HCT116 (cell line): ENCODE data around the gene ALX4. TPM values are rescaled to one million over a fixed set of nuclear protein-coding genes. Genes with fewer than 3 reads are reported as not detected.

Source experiments
- ATAC-seq: fragments of 200-7000 bp; cut with Tn5 transposase; 2 replicates; pipeline ENCODE4 v1.9.1; 2020; ENCODE audit warnings: mild to moderate bottlenecking, moderate library complexity
- BruUV-seq: library from RNA; stranded (reverse); fragments of 400-500 nt; replicated peaks from 2 replicates; lab custom pipeline; 2021; lab: Mats Ljungman, UMichigan
- CTCF ChIA-PET: fragments of 300-600 bp; sonication (Branson Sonifier 250); formaldehyde crosslinking; loops from one replicate; lab custom pipeline; 2021; ENCODE audit warnings: antibody characterized with exemption; lab: Charles Lee
- POLR2A ChIA-PET: fragments of 300-600, 350-600 bp; sonication (Branson Sonifier 250); formaldehyde crosslinking; loops from one replicate; lab custom pipeline; 2021; ENCODE audit warnings: antibody characterized with exemption; lab: Charles Lee
- RAD21 ChIA-PET, 2 experiments: fragments of 300-600 bp; sonication (Branson Sonifier 250); formaldehyde crosslinking; loops; one replicate each; lab custom pipeline; 2023; ENCODE audit warnings: low total read pairs in 2 of 2; ENCODE audit not compliant: uncharacterized antibody in 2 of 2, unreplicated experiment in 2 of 2, low non-redundant PET in 1 of 2; lab: Charles Lee
- DNase-seq: peaks from one replicate; pipeline ENCODE4 v3.0.0-alpha.2; 2010; ENCODE audit warnings: low read depth, low spot score
- H2AFZ ChIP-seq: fragments of 200-600 bp; shearing (Covaris generic), sonication (generic); 2 replicates; pipeline ENCODE4 v1.6.1; 2017; ENCODE audit warnings: low read depth, mixed run types, mixed read lengths, antibody characterized with exemption, low read length; ENCODE audit not compliant: poor library complexity, severe bottlenecking
- H3K27ac ChIP-seq: 2 replicates; pipeline ENCODE4 v1.5.1; 2012; ENCODE audit warnings: low read depth, low read length
- H3K27me3 ChIP-seq: fragments of 200-600 bp; sonication (generic); 2 replicates; pipeline ENCODE4 v1.6.1; 2016; ENCODE audit warnings: mixed run types, low read length, mixed read lengths; ENCODE audit not compliant: insufficient read depth
- H3K36me3 ChIP-seq, 2 experiments: fragments of 200-500 bp in 1 of 2; fragments of 200-600 bp in 1 of 2; sonication (Bioruptor generic) in 1 of 2; sonication (generic) in 1 of 2; 2 replicates each; pipeline versions ENCODE4 v1.5.1 to v1.6.1; 2014 to 2016; ENCODE audit warnings: low read length in 2 of 2, inconsistent platforms in 1 of 2, mixed read lengths in 1 of 2, mixed run types in 1 of 2; ENCODE audit not compliant: insufficient read depth in 2 of 2, control insufficient read depth in 1 of 2
- H3K4me1 ChIP-seq, 2 experiments: fragments of 200-600 bp in 1 of 2; sonication (generic) in 1 of 2; 2 replicates each; pipeline versions ENCODE4 v1.5.1 to v1.6.1; 2012 to 2017; ENCODE audit warnings: low read length in 2 of 2, inconsistent platforms in 1 of 2, mild to moderate bottlenecking in 1 of 2, mixed read lengths in 1 of 2, mixed run types in 1 of 2, moderate library complexity in 1 of 2; ENCODE audit not compliant: insufficient read depth in 2 of 2, control insufficient read depth in 1 of 2
- H3K4me2 ChIP-seq: fragments of 200-600 bp; sonication (generic); 2 replicates; pipeline ENCODE4 v1.6.1; 2017; ENCODE audit warnings: mixed run types, low read length, mixed read lengths
- H3K4me3 ChIP-seq, 2 experiments: fragments of 200-600 bp in 1 of 2; sonication (generic) in 1 of 2; replicated peaks in 1 of 2; 2 replicates each; pipeline ENCODE4 v1.5.1; 2011 to 2016; ENCODE audit warnings: low read length in 2 of 2, control low read depth in 1 of 2, low read depth in 1 of 2, mild to moderate bottlenecking in 1 of 2, mixed read lengths in 1 of 2, mixed run types in 1 of 2
- H3K79me2 ChIP-seq: fragments of 200-600 bp; sonication (generic); 2 replicates; pipeline ENCODE4 v1.6.1; 2017; ENCODE audit warnings: mild to moderate bottlenecking, mixed run types, low read length, moderate library complexity, mixed read lengths; ENCODE audit not compliant: insufficient read depth
- H3K9ac ChIP-seq: fragments of 200-600 bp; sonication (generic); 2 replicates; pipeline ENCODE4 v1.6.1; 2016; ENCODE audit warnings: low read length, mixed read lengths
- H3K9me2 ChIP-seq: fragments of 200-600 bp; sonication (generic), shearing (Covaris generic); 2 replicates; pipeline ENCODE4 v1.6.1; 2017; ENCODE audit warnings: mixed run types, mild to moderate bottlenecking, moderate library complexity; ENCODE audit not compliant: insufficient read depth
- H3K9me3 ChIP-seq, 2 experiments: fragments of 200-500 bp in 1 of 2; fragments of 200-600 bp in 1 of 2; sonication (Bioruptor generic) in 1 of 2; sonication (generic) in 1 of 2; 2 replicates each; pipeline ENCODE4 v1.6.1; 2014 to 2017; ENCODE audit warnings: low read length in 2 of 2, mixed read lengths in 2 of 2, inconsistent platforms in 1 of 2, low read depth in 1 of 2, mild to moderate bottlenecking in 1 of 2, mixed run types in 1 of 2, moderate library complexity in 1 of 2; ENCODE audit not compliant: control insufficient read depth in 1 of 2, insufficient read depth in 1 of 2
- H4K20me1 ChIP-seq: fragments of 200-600 bp; sonication (generic), shearing (Covaris generic); 2 replicates; pipeline ENCODE4 v1.6.1; 2017; ENCODE audit warnings: mixed run types, mild to moderate bottlenecking, moderate library complexity; ENCODE audit not compliant: insufficient read depth
- ATF3 ChIP-seq: IDR thresholded peaks from 2 replicates; pipeline ENCODE4 v1.6.1; 2012
- EGR1 ChIP-seq: IDR thresholded peaks from 2 replicates; pipeline ENCODE4 v1.6.1; 2012; ENCODE audit warnings: low read depth
- ELF1 ChIP-seq: IDR thresholded peaks from 2 replicates; pipeline ENCODE4 v1.6.1; 2012; ENCODE audit warnings: low read depth, borderline replicate concordance
- EZH2 ChIP-seq: fragments of 200-600 bp; sonication (generic); IDR thresholded peaks from 2 replicates; pipeline ENCODE4 v1.6.1; 2017; ENCODE audit warnings: antibody characterized with exemption, mixed run types
- FOSL1 ChIP-seq: IDR thresholded peaks from 2 replicates; pipeline ENCODE4 v1.6.1; 2012; ENCODE audit warnings: low read depth
- JUND ChIP-seq: IDR thresholded peaks from 2 replicates; pipeline ENCODE4 v1.6.1; 2012
- MAX ChIP-seq: IDR thresholded peaks from 2 replicates; pipeline ENCODE4 v1.6.1; 2012
- POLR2A ChIP-seq: IDR thresholded peaks from 2 replicates; pipeline ENCODE4 v1.7.0; 2011; ENCODE audit warnings: borderline replicate concordance; ENCODE audit not compliant: insufficient read depth, insufficient read length; ENCODE audit errors: extremely low read depth
- POLR2AphosphoS5 ChIP-seq: IDR thresholded peaks from 2 replicates; pipeline ENCODE4 v1.6.1; 2011; ENCODE audit warnings: mild to moderate bottlenecking, low read depth, low read length, moderate library complexity
- RAD21 ChIP-seq: IDR thresholded peaks from 2 replicates; pipeline ENCODE4 v1.6.1; 2012; ENCODE audit warnings: low read depth, mild to moderate bottlenecking
- SIN3A ChIP-seq: IDR thresholded peaks from 2 replicates; pipeline ENCODE4 v1.6.1; 2012; ENCODE audit warnings: low read depth
- YY1 ChIP-seq: IDR thresholded peaks from 2 replicates; pipeline ENCODE4 v1.6.1; 2011; ENCODE audit warnings: low read length, low read depth, moderate library complexity, mild to moderate bottlenecking; ENCODE audit not compliant: insufficient replicate concordance; ENCODE audit errors: extremely low read depth
- ZFX ChIP-seq: fragments of 450-650 bp; IDR thresholded peaks from 2 replicates; pipeline ENCODE4 v1.6.1; 2017
- intact Hi-C: fragments of 100-400 bp; cut with micrococcal nuclease; formaldehyde crosslinking; loops from 2 replicates; pipeline ENCODE4 v1.10.0; 2022
- total RNA-seq: library from RNA; stranded (reverse); gene quantifications from one replicate; pipeline ENCODE4 v1.2.1, GENCODE V29; 2021; ENCODE audit not compliant: unreplicated experiment
- TF ChIP-seq, protein P1 (sequence below): IDR thresholded peaks from 2 replicates; pipeline ENCODE4 v1.6.1; 2011; ENCODE audit warnings: mild to moderate bottlenecking, low read length, moderate library complexity; ENCODE audit not compliant: insufficient replicate concordance; ENCODE audit errors: extremely low read depth

ALX4 gene
- total RNA-seq, 1 experiment from 2014 or later = not detected

DNA sequence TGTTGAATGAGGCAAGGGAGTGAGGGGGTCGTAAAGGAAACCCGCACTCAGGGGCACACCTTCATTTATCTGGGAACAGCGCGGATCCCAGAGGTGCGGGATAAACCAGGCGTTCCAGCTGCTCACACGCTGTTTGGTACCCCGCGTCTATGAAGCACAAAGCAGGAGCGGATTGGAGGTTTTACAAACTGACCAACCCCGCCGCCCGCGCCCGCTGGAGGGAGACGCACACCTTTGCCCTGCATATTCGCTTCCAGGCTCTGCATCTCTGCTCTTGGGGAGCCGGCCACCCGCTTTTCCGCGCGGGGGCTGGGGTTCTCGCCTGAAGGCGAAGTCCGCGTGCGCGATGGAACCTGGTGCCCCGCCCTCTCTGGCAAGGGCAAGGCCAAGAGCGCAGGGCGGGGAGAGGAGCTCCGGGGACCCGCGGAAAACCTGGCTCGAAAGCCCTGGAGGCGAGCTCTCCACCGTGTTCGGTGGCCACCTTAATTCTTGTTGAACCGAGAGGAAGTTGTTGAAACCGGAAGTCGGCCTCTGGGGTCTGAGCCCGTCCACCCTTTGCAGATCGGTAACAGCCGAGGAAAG lies 6.8 kb upstream of the ALX4 start:
- Histone ChIP-seq H3K27ac (no peak overlapping the region), H3K9me3 (no peaks in the 10 kb centered on the region), H3K4me2 (no peak overlapping the region), H3K4me1 (no peaks in the 10 kb centered on the region), H4K20me1 (no peaks in the 10 kb centered on the region), H3K9ac (no peak overlapping the region), H3K36me3 (no peaks in the 10 kb centered on the region), H3K9me2 (no peaks in the 10 kb centered on the region), H2AFZ (no peak overlapping the region), H3K4me3 (no peak overlapping the region), H3K79me2 (no peaks in the 10 kb centered on the region), H3K27me3 (peaks cover 41% of the 10 kb centered on the region)
- ChIA-PET RAD21 (no interaction called here), CTCF (no interaction called here), POLR2A (no interaction called here)
- intact Hi-C loops = no loop called here
- no peak for DNase-seq
- no peak for ATAC-seq
- BruUV-seq = no TSS peak
- TF ChIP-seq, protein P1, sequence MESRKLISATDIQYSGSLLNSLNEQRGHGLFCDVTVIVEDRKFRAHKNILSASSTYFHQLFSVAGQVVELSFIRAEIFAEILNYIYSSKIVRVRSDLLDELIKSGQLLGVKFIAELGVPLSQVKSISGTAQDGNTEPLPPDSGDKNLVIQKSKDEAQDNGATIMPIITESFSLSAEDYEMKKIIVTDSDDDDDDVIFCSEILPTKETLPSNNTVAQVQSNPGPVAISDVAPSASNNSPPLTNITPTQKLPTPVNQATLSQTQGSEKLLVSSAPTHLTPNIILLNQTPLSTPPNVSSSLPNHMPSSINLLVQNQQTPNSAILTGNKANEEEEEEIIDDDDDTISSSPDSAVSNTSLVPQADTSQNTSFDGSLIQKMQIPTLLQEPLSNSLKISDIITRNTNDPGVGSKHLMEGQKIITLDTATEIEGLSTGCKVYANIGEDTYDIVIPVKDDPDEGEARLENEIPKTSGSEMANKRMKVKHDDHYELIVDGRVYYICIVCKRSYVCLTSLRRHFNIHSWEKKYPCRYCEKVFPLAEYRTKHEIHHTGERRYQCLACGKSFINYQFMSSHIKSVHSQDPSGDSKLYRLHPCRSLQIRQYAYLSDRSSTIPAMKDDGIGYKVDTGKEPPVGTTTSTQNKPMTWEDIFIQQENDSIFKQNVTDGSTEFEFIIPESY = no peak

GRCh38 chr11:44315947-44316658 lies 6.2 kb upstream of the ALX4 start:
- CTCF ChIA-PET = no interaction called here
- Histone ChIP-seq H2AFZ (no peak overlapping the region), H3K9ac (no peak overlapping the region), H3K4me3 (no peak overlapping the region), H4K20me1 (no peaks in the 10 kb centered on the region), H3K36me3 (no peaks in the 10 kb centered on the region), H3K9me3 (no peaks in the 10 kb centered on the region), H3K9me2 (no peaks in the 10 kb centered on the region), H3K27me3 (peaks cover 36% of the 10 kb centered on the region; the same call in 1 of the 2 replicates), H3K4me2 (no peak overlapping the region), H3K4me1 (no peaks in the 10 kb centered on the region), H3K79me2 (no peaks in the 10 kb centered on the region), H3K27ac (no peak overlapping the region)
- no peak for ATAC-seq
- BruUV-seq = no TSS peak
- TF ChIP-seq JUND (no peak), ATF3 (no peak), MAX (no peak), SIN3A (no peak), ELF1 (no peak), EZH2 (no peak), ZFX (no peak), RAD21 (no peak), EGR1 (no peak), FOSL1 (no peak), POLR2A (no peak), YY1 (no peak), POLR2AphosphoS5 (no peak)
- no peak for DNase-seq
- intact Hi-C loops = no loop called here
- POLR2A ChIA-PET = no interaction called here
- RAD21 ChIA-PET = no interaction called here
